Measurements from ENCODE around the gene ITGBL1. TPM values are rescaled to one million over a fixed set of nuclear protein-coding genes. Genes with fewer than 3 reads are reported as not detected.

The ITGBL1 gene
- total and polyA plus RNA-seq, 2 donors (not counting 3 experiments of a cell fraction or from before 2014, with no cell fraction given): 4.6 to 8.8 TPM

- dilution Hi-C loops (cut with MboI; ENCODE audit: extremely low pct_ligation_motif_present, low sequenced_read_pairs) (no loop called here), intact Hi-C loops (cut with micrococcal nuclease) (loop anchor here (2.0 to 5.0 kb wide), 2 partner anchors 15 to 751 kb away; no protein-coding TSS in a partner anchor)
- no peaks in the 10 kb centered on the region for H3K79me2 ChIP-seq (ENCODE audit: control insufficient read depth, insufficient read depth, low read length)
- no peak overlapping the region for H3K4me2 ChIP-seq (ENCODE audit: insufficient read depth, low read length)
- TF ChIP-seq MYC (IDR thresholded peaks at IDR 0.05; ENCODE audit: low read depth, low read length) (no peak), CTCF (IDR thresholded peaks at IDR 0.05; ENCODE audit: extremely low read depth in 1 of 2, insufficient read depth in 1 of 2, low read depth in 1 of 2, low read length in 2 of 2) (no peak), GATA2 (IDR thresholded peaks at IDR 0.05; ENCODE audit: insufficient read depth, insufficient read length, low read depth, low read length) (no peak), FOS (IDR thresholded peaks at IDR 0.05; ENCODE audit: borderline replicate concordance, insufficient read depth, low read length) (no peak), POLR2A (IDR thresholded peaks at IDR 0.05; ENCODE audit: low read depth, low read length) (no peak), MAX (IDR thresholded peaks at IDR 0.05; ENCODE audit: insufficient read depth, insufficient read length) (no peak), JUN (IDR thresholded peaks at IDR 0.05; ENCODE audit: borderline replicate concordance, insufficient read depth, insufficient read length, low read depth) (no peak), EZH2 (IDR thresholded peaks at IDR 0.05; ENCODE audit: borderline replicate concordance, low read depth, low read length, severe bottlenecking) (no peak), POLR2AphosphoS5 (IDR thresholded peaks at IDR 0.05; ENCODE audit: insufficient read depth, low read depth, low read length) (no peak)
- no TSS peak for BruUV-seq (replicated peaks)
- H3K9ac ChIP-seq (replicated peaks; ENCODE audit: extremely low read depth, insufficient read depth, low read length): no peak overlapping the region
- FAIRE-seq (no peak), DNase-seq (ENCODE audit: low read depth, low spot score) (peak; percentile 32)
- no peak overlapping the region for H3K4me3 ChIP-seq (replicated peaks in 1 of 3; ENCODE audit: insufficient read depth in 1 of 3, low read depth in 1 of 3, low read length in 3 of 3)
- peaks cover 9% of the 10 kb centered on the region for H3K4me1 ChIP-seq (ENCODE audit: control insufficient read depth, extremely low read depth, insufficient read depth, low read length)
- peak overlapping the region; percentile 46 for H2AFZ ChIP-seq (ENCODE audit: low read depth, low read length)
- CTCF ChIA-PET: interaction anchor here (0.8 to 6.6 kb wide), 13 partner anchors 12 to 346 kb away, joined by 3 to 119 read pairs (median 6); partner anchors contain the start of genes ITGBL1 and NALCN
- no peaks in the 10 kb centered on the region for H3K9me1 ChIP-seq (replicated peaks; ENCODE audit: control insufficient read depth, extremely low read depth, insufficient read depth, low read length)
- POLR2A ChIA-PET: interaction anchor here (0.7 kb wide), 1 partner anchor 18 kb away, joined by 3 read pairs; no protein-coding TSS in a partner anchor
- no peaks in the 10 kb centered on the region for H3K27me3 ChIP-seq (ENCODE audit: control insufficient read depth in 2 of 2, insufficient read depth in 2 of 2, low read length in 2 of 2)
- no peaks in the 10 kb centered on the region for H3K36me3 ChIP-seq (ENCODE audit: control insufficient read depth in 2 of 2, extremely low read depth in 1 of 2, insufficient read depth in 2 of 2, low read length in 2 of 2)
- no peaks in the 10 kb centered on the region for H4K20me1 ChIP-seq (replicated peaks; ENCODE audit: control insufficient read depth, extremely low read depth, insufficient read depth, low read length)
- no peak overlapping the region for H3K27ac ChIP-seq (ENCODE audit: insufficient read depth, low read depth, low read length)
- H3K9me3 ChIP-seq (replicated peaks; ENCODE audit: control insufficient read depth, insufficient read depth, low read length): no peaks in the 10 kb centered on the region
Observed at GRCh38 chr13:101473458-101473857, 21.0 kb downstream of the ITGBL1 start.

Data from endothelial cell of umbilical vein (primary cell).